HEK293 (cell line): Measurements from ENCODE around the gene C4orf50.

Experiments used
- CTCF ChIA-PET: fragments of 350-600 bp; formaldehyde crosslinking; extraction: SDS; loops from one replicate; lab custom pipeline; 2021; ENCODE audit warnings: antibody characterized with exemption; lab: Yijun Ruan, JAX
- POLR2A ChIA-PET: fragments of 300-600 bp; formaldehyde crosslinking; extraction: SDS; loops from one replicate; lab custom pipeline; 2020; ENCODE audit warnings: antibody characterized with exemption, inconsistent platforms; lab: Yijun Ruan, JAX
- H3K27ac ChIP-seq: fragments of 200-500 bp; sonication (Bioruptor generic); 2 replicates; pipeline ENCODE4 v1.5.1; 2014; ENCODE audit warnings: low read depth, low read length, control low read depth, inconsistent platforms; ENCODE audit errors: extremely low read depth
- H3K36me3 ChIP-seq, 2 experiments: fragments of 200-500 bp in 1 of 2; sonication (Bioruptor generic) in 1 of 2; 1 replicate in 1 of 2; 2 replicates in 1 of 2; pipeline ENCODE4 v1.5.1; 2014 to 2017; ENCODE audit warnings: inconsistent platforms in 2 of 2, low read length in 2 of 2; ENCODE audit not compliant: control insufficient read depth in 2 of 2, insufficient read depth in 1 of 2
- H3K4me1 ChIP-seq: fragments of 200-500 bp; sonication (Bioruptor generic); 2 replicates; pipeline ENCODE4 v1.5.1; 2014; ENCODE audit warnings: mild to moderate bottlenecking, low read length, inconsistent platforms; ENCODE audit not compliant: control insufficient read depth, insufficient read depth
- H3K4me3 ChIP-seq: 2 replicates; pipeline ENCODE4 v1.5.1; 2011; ENCODE audit warnings: low read depth, mild to moderate bottlenecking, control low read depth, low read length, moderate library complexity
- H3K9me3 ChIP-seq: fragments of 200-500 bp; sonication (Bioruptor generic); 2 replicates; pipeline ENCODE4 v1.5.1; 2014; ENCODE audit warnings: low read depth, low read length, inconsistent platforms; ENCODE audit not compliant: control insufficient read depth, insufficient read depth
- BCL11B ChIP-seq: fragments of 450-650 bp; formaldehyde crosslinking; IDR thresholded peaks from 2 replicates; pipeline ENCODE4 v1.5.1; 2016; ENCODE audit warnings: low read depth, missing biosample characterization, missing genetic modification characterization
- GLIS1 ChIP-seq: fragments of 450-650 bp; formaldehyde crosslinking; IDR thresholded peaks from 2 replicates; pipeline ENCODE4 v1.5.1; 2016; ENCODE audit warnings: missing biosample characterization, missing genetic modification characterization
- OSR2 ChIP-seq: fragments of 450-650 bp; formaldehyde crosslinking; IDR thresholded peaks from 2 replicates; pipeline ENCODE4 v1.5.1; 2016; ENCODE audit warnings: missing biosample characterization, missing genetic modification characterization
- OVOL3 ChIP-seq: fragments of 450-650 bp; formaldehyde crosslinking; IDR thresholded peaks from 2 replicates; pipeline ENCODE4 v1.5.1; 2016; ENCODE audit warnings: missing biosample characterization, missing genetic modification characterization
- SALL2 ChIP-seq: fragments of 450-650 bp; formaldehyde crosslinking; IDR thresholded peaks from 2 replicates; pipeline ENCODE4 v1.5.0; 2017; ENCODE audit warnings: missing biosample characterization, mild to moderate bottlenecking, missing genetic modification characterization, borderline replicate concordance
- ZNF155 ChIP-seq: fragments of 450-650 bp; formaldehyde crosslinking; IDR thresholded peaks from 2 replicates; pipeline ENCODE4 v1.5.1; 2016; ENCODE audit warnings: missing biosample characterization, missing genetic modification characterization
- ZNF184 ChIP-seq: fragments of 450-650 bp; IDR thresholded peaks from 2 replicates; pipeline ENCODE4 v1.5.1; 2018; ENCODE audit warnings: missing biosample characterization, mild to moderate bottlenecking, missing genetic modification characterization
- ZNF19 ChIP-seq: fragments of 450-650 bp; formaldehyde crosslinking; IDR thresholded peaks from 2 replicates; pipeline ENCODE4; 2016; ENCODE audit warnings: missing biosample characterization, missing genetic modification characterization, low read depth
- ZNF248 ChIP-seq: fragments of 450-650 bp; formaldehyde crosslinking; IDR thresholded peaks from 2 replicates; pipeline ENCODE4 v1.5.1; 2017; ENCODE audit warnings: missing biosample characterization, missing genetic modification characterization
- ZNF266 ChIP-seq: fragments of 450-650 bp; formaldehyde crosslinking; IDR thresholded peaks from 2 replicates; pipeline ENCODE4 v1.5.1; 2016; ENCODE audit warnings: missing biosample characterization, missing genetic modification characterization, low read depth
- ZNF354C ChIP-seq: fragments of 450-650 bp; formaldehyde crosslinking; IDR thresholded peaks from 2 replicates; pipeline ENCODE4 v1.5.1; 2016; ENCODE audit warnings: missing biosample characterization, missing genetic modification characterization, low read depth, borderline replicate concordance
- ZNF37A ChIP-seq: fragments of 450-650 bp; IDR thresholded peaks from 2 replicates; pipeline ENCODE4 v1.5.1; 2018; ENCODE audit warnings: missing biosample characterization, missing genetic modification characterization
- ZNF416 ChIP-seq: fragments of 450-650 bp; formaldehyde crosslinking; IDR thresholded peaks from 2 replicates; pipeline ENCODE4 v1.5.1; 2016; ENCODE audit warnings: missing biosample characterization, missing genetic modification characterization
- ZNF529 ChIP-seq: fragments of 450-650 bp; formaldehyde crosslinking; IDR thresholded peaks from 2 replicates; pipeline ENCODE4 v1.5.1; 2017; ENCODE audit warnings: missing genetic modification characterization, missing biosample characterization; ENCODE audit not compliant: insufficient replicate concordance
- ZNF600 ChIP-seq: fragments of 450-650 bp; formaldehyde crosslinking; IDR thresholded peaks from 2 replicates; pipeline ENCODE4 v1.5.1; 2016; ENCODE audit warnings: missing biosample characterization, missing genetic modification characterization
- ZNF610 ChIP-seq: fragments of 450-650 bp; formaldehyde crosslinking; IDR thresholded peaks from 2 replicates; pipeline ENCODE4 v1.5.1; 2016; ENCODE audit warnings: missing biosample characterization, missing genetic modification characterization, borderline replicate concordance
- ZNF670 ChIP-seq: fragments of 450-650 bp; formaldehyde crosslinking; IDR thresholded peaks from 2 replicates; pipeline ENCODE4 v1.5.1; 2016; ENCODE audit warnings: missing biosample characterization, missing genetic modification characterization, low read depth
- ZNF707 ChIP-seq: fragments of 450-650 bp; formaldehyde crosslinking; IDR thresholded peaks from 2 replicates; pipeline ENCODE4 v1.5.1; 2016; ENCODE audit warnings: missing biosample characterization, missing genetic modification characterization
- ZSCAN30 ChIP-seq: fragments of 450-650 bp; IDR thresholded peaks from 2 replicates; pipeline ENCODE4 v1.5.1; 2018; ENCODE audit warnings: missing biosample characterization, mild to moderate bottlenecking, missing genetic modification characterization, moderate library complexity
- TF ChIP-seq, protein P1 (sequence below): fragments of 450-650 bp; formaldehyde crosslinking; IDR thresholded peaks from 2 replicates; pipeline ENCODE4 v1.5.1; 2016; ENCODE audit warnings: missing biosample characterization, missing genetic modification characterization, borderline replicate concordance
- TF ChIP-seq, protein P2 (sequence below): fragments of 450-650 bp; formaldehyde crosslinking; IDR thresholded peaks from 2 replicates; pipeline ENCODE4 v1.5.1; 2016; ENCODE audit warnings: missing biosample characterization, missing genetic modification characterization
- TF ChIP-seq, protein P3 (sequence below): fragments of 450-650 bp; IDR thresholded peaks from 2 replicates; pipeline ENCODE4 v1.5.1; 2018; ENCODE audit warnings: missing biosample characterization, missing genetic modification characterization
- TF ChIP-seq, protein P4 (sequence below): fragments of 450-650 bp; formaldehyde crosslinking; IDR thresholded peaks from 2 replicates; pipeline ENCODE4 v1.5.1; 2016; ENCODE audit warnings: missing biosample characterization, missing genetic modification characterization

C4orf50 gene

DNA sequence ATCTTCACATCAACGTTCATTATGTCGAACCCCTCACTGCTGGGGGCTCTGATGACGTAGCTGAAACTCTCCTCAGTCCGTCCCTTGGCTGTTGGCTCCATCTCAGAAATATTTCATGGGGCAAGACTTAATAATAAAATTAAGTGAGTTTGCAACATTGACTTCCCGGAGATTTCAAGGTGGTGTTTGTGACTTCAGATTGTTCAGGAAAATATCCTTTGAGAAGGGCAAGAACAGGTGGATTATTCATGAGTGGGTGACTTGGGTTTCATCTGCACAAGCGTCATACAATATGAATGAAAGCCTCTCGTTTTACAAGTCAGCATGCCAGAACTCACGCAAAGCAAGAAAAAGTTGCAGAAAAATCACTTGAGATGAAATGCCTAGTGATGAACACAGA, at the start of gene C4orf50:
Gene C4orf50 (minus strand): TSS at position 101 of the 400 bp plus-strand sequence.
- no peaks in the 10 kb centered on the region for H3K9me3 ChIP-seq
- H3K36me3 ChIP-seq = no peaks in the 10 kb centered on the region
- no peak within 1 kb of the TSS for H3K4me3 ChIP-seq
- no peak within 1 kb of the TSS for H3K27ac ChIP-seq
- POLR2A ChIA-PET = no interaction called here
- H3K4me1 ChIP-seq = no peaks in the 10 kb centered on the region
- TF ChIP-seq ZNF600 (tag by site-specific recombination) (no peak), ZNF354C (tag by site-specific recombination) (no peak), OVOL3 (no peak), ZNF266 (tag by site-specific recombination) (no peak), BCL11B (tag by site-specific recombination) (no peak), OSR2 (tag by site-specific recombination) (no peak)
- TF ChIP-seq, protein P1, sequence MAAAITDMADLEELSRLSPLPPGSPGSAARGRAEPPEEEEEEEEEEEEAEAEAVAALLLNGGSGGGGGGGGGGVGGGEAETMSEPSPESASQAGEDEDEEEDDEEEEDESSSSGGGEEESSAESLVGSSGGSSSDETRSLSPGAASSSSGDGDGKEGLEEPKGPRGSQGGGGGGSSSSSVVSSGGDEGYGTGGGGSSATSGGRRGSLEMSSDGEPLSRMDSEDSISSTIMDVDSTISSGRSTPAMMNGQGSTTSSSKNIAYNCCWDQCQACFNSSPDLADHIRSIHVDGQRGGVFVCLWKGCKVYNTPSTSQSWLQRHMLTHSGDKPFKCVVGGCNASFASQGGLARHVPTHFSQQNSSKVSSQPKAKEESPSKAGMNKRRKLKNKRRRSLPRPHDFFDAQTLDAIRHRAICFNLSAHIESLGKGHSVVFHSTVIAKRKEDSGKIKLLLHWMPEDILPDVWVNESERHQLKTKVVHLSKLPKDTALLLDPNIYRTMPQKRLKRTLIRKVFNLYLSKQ (tag by site-specific recombination) = no peak
- TF ChIP-seq, protein P2, sequence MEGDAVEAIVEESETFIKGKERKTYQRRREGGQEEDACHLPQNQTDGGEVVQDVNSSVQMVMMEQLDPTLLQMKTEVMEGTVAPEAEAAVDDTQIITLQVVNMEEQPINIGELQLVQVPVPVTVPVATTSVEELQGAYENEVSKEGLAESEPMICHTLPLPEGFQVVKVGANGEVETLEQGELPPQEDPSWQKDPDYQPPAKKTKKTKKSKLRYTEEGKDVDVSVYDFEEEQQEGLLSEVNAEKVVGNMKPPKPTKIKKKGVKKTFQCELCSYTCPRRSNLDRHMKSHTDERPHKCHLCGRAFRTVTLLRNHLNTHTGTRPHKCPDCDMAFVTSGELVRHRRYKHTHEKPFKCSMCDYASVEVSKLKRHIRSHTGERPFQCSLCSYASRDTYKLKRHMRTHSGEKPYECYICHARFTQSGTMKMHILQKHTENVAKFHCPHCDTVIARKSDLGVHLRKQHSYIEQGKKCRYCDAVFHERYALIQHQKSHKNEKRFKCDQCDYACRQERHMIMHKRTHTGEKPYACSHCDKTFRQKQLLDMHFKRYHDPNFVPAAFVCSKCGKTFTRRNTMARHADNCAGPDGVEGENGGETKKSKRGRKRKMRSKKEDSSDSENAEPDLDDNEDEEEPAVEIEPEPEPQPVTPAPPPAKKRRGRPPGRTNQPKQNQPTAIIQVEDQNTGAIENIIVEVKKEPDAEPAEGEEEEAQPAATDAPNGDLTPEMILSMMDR (tag by site-specific recombination) = no peak
- CTCF ChIA-PET = interaction anchor here (0.7 to 4.8 kb wide), 5 partner anchors 11 to 197 kb away, joined by 3 to 42 read pairs (median 4); no protein-coding TSS in a partner anchor

DNA sequence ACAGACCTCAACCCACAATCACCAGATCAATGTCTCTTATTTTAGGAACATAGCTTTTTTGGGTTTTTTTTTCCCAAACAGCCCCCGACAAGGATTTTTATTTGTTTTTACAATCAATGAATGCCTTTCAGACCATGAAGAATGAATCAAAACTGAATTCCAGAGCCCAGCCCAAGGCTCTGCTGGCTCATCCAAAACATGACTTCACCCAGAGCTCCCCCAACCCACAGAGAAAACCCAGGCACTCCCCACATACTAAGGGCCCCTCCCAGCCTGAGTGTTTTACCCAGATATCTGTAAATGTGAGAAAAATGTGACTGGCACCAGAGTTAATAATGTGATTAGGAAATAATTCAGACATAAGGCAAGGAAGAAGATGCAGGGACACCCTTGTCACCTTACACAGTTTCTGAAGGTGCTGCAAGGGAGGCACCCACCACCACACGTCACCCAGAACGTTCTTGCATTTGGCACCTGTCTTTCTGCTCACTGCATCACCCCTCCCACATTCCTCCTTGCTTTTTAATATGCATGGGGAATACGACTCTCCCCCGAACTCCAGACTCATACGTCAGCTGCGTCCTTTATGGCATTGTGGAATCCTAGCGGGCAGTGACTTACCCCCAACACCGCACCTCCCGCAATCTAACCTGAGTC, 47.8 kb upstream of the C4orf50 start:
- ChIA-PET POLR2A (no interaction called here), CTCF (interaction anchor here (1.0 kb wide), 1 partner anchor 19 kb away, joined by 4 read pairs; no protein-coding TSS in a partner anchor)
- no peak overlapping the region for H3K4me3 ChIP-seq
- no peaks in the 10 kb centered on the region for H3K4me1 ChIP-seq
- TF ChIP-seq ZNF416 = no peak
- TF ChIP-seq ZNF610 (tag by site-specific recombination) = no peak
- no peak for TF ChIP-seq GLIS1
- TF ChIP-seq ZNF529 (tag by site-specific recombination) = no peak
- no peak for TF ChIP-seq ZSCAN30 (tag by site-specific recombination)
- TF ChIP-seq ZNF248 = no peak
- TF ChIP-seq, protein P3, sequence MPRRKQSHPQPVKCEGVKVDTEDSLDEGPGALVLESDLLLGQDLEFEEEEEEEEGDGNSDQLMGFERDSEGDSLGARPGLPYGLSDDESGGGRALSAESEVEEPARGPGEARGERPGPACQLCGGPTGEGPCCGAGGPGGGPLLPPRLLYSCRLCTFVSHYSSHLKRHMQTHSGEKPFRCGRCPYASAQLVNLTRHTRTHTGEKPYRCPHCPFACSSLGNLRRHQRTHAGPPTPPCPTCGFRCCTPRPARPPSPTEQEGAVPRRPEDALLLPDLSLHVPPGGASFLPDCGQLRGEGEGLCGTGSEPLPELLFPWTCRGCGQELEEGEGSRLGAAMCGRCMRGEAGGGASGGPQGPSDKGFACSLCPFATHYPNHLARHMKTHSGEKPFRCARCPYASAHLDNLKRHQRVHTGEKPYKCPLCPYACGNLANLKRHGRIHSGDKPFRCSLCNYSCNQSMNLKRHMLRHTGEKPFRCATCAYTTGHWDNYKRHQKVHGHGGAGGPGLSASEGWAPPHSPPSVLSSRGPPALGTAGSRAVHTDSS = no peak
- TF ChIP-seq ZNF155 (tag by site-specific recombination) = no peak
- TF ChIP-seq ZNF670 (tag by site-specific recombination) = no peak
- TF ChIP-seq ZNF707 (tag by site-specific recombination) = no peak
- no peak overlapping the region for H3K27ac ChIP-seq
- H3K36me3 ChIP-seq = no peaks in the 10 kb centered on the region
- H3K9me3 ChIP-seq = no peaks in the 10 kb centered on the region

DNA sequence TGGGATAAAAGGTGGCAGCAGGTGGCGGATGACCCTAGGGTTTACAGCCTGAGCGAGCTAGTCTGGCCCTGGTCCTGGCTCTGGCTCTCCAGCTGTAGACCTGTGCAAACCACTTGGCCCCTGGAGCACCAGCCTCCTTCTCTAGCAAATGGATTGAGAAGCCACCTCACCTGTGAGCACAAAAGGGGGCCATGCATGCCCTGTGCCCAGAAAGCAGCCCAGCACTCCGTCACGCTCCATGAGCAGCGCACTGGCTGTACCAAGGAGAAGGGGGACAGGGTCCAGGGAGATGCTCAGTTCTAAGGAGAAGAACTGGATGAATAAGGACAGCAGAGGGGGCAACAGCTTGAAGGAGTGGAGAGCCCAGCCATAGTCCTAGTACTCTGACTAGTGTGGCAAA, 46.9 kb upstream of the C4orf50 start:
- no peak overlapping the region for H3K27ac ChIP-seq
- ChIA-PET CTCF (no interaction called here), POLR2A (no interaction called here)
- H3K4me3 ChIP-seq = no peak overlapping the region
- H3K36me3 ChIP-seq = no peaks in the 10 kb centered on the region
- no peaks in the 10 kb centered on the region for H3K9me3 ChIP-seq
- no peaks in the 10 kb centered on the region for H3K4me1 ChIP-seq
- no peak for TF ChIP-seq ZNF19 (tag by site-specific recombination)
- TF ChIP-seq ZNF37A (tag by site-specific recombination) = no peak
- no peak for TF ChIP-seq SALL2
- TF ChIP-seq BCL11B (tag by site-specific recombination) = no peak
- no peak for TF ChIP-seq ZNF184 (tag by site-specific recombination)
- TF ChIP-seq, protein P4, sequence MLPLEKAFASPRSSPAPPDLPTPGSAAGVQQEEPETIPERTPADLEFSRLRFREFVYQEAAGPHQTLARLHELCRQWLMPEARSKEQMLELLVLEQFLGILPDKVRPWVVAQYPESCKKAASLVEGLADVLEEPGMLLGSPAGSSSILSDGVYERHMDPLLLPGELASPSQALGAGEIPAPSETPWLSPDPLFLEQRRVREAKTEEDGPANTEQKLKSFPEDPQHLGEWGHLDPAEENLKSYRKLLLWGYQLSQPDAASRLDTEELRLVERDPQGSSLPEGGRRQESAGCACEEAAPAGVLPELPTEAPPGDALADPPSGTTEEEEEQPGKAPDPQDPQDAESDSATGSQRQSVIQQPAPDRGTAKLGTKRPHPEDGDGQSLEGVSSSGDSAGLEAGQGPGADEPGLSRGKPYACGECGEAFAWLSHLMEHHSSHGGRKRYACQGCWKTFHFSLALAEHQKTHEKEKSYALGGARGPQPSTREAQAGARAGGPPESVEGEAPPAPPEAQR (tag by site-specific recombination) = no peak
